K562 (cell line): ENCODE data around the gene C22orf39. TPM values are rescaled to one million over a fixed set of nuclear protein-coding genes. Genes with fewer than 3 reads are reported as not detected.
"Not testable (repeated sequence)": the region's sequence is repeated elsewhere in the genome, so short reads cannot be mapped to it uniquely, and the experiment has no call there.

Source experiments
- ATAC-seq: fragments of 200-7000 bp; cut with Tn5 transposase; 3 replicates; pipeline ENCODE4 v1.9.1; 2020; ENCODE audit warnings: moderate library complexity
- BruUV-seq: library from RNA; stranded (reverse); fragments of 400-500 nt; replicated peaks from 2 replicates; lab custom pipeline; 2021; lab: Mats Ljungman, UMichigan
- CTCF ChIA-PET: fragments of 300-600 bp; formaldehyde crosslinking; extraction: SDS; loops from one replicate; lab custom pipeline; 2021; ENCODE audit warnings: low intra/inter-chr PET ratio; lab: Yijun Ruan, JAX
- POLR2A ChIA-PET: fragments of 300-600, 350-650 bp; sonication (Branson Sonifier 250); formaldehyde crosslinking; extraction: SDS; loops from one replicate; lab custom pipeline; 2021; ENCODE audit warnings: antibody characterized with exemption, inconsistent platforms; lab: Yijun Ruan, JAX
- DNase-seq, 4 experiments: peaks; one replicate each; pipeline versions ENCODE4 v3.0.0 to v3.0.0-alpha.2; 2011 to 2018; ENCODE audit warnings: low spot score in 3 of 4, mixed read lengths in 3 of 4; ENCODE audit errors: extremely low read depth in 1 of 4
- FAIRE-seq: peaks from 2 replicates; lab custom pipeline; 2011; peaks lifted over from hg19 to GRCh38; lab: Jason Lieb, UNC
- H2AFZ ChIP-seq: 2 replicates; pipeline ENCODE4 v1.6.0; 2011; ENCODE audit warnings: low read depth, low read length, control low read depth, inconsistent platforms
- H3K27ac ChIP-seq: fragments of 200-600 bp; 3 replicates; pipeline ENCODE4 v1.8.0; 2011; ENCODE audit warnings: low read depth, mild to moderate bottlenecking, control low read depth, inconsistent platforms, low read length, moderate library complexity, mixed read lengths; ENCODE audit errors: extremely low read depth
- H3K27me3 ChIP-seq, 2 experiments: fragments of 300-600 bp in 1 of 2; 2 replicates in 1 of 2; 3 replicates in 1 of 2; pipeline versions ENCODE4 v1.6.0 to v1.8.0; 2011; ENCODE audit warnings: inconsistent platforms in 2 of 2, low read length in 2 of 2, mild to moderate bottlenecking in 1 of 2, mixed read lengths in 1 of 2, moderate library complexity in 1 of 2; ENCODE audit not compliant: control insufficient read depth in 2 of 2, insufficient read depth in 2 of 2
- H3K36me3 ChIP-seq: fragments of 300-600 bp; 3 replicates; pipeline ENCODE4 v1.8.0; 2011; ENCODE audit warnings: mild to moderate bottlenecking, low read length, inconsistent platforms; ENCODE audit not compliant: control insufficient read depth, insufficient read depth
- H3K4me1 ChIP-seq, 2 experiments: fragments of 200-600 bp in 1 of 2; replicated peaks in 1 of 2; 2 replicates in 1 of 2; 3 replicates in 1 of 2; pipeline versions ENCODE4 v1.5.1 to v1.8.0; 2011; ENCODE audit warnings: inconsistent platforms in 2 of 2, low read length in 2 of 2, mild to moderate bottlenecking in 1 of 2, mixed read lengths in 1 of 2, moderate library complexity in 1 of 2; ENCODE audit not compliant: control insufficient read depth in 2 of 2, insufficient read depth in 2 of 2
- H3K4me2 ChIP-seq: 2 replicates; pipeline ENCODE4 v1.6.1; 2011; ENCODE audit warnings: low read length, control low read depth, inconsistent platforms, mixed read lengths; ENCODE audit not compliant: insufficient read depth
- H3K4me3 ChIP-seq: fragments of 200-600 bp; sonication (generic), shearing (Covaris generic); 2 replicates; pipeline ENCODE4 v1.5.1; 2016; ENCODE audit warnings: control low read depth, inconsistent platforms
- H3K79me2 ChIP-seq: fragments of 200-600 bp; 3 replicates; pipeline ENCODE4 v1.8.0; 2011; ENCODE audit warnings: low read length, inconsistent platforms; ENCODE audit not compliant: control insufficient read depth, insufficient read depth
- H3K9ac ChIP-seq, 2 experiments: 2 replicates each; pipeline versions ENCODE4 v1.6.0 to v1.6.1; 2011; ENCODE audit warnings: low read depth in 2 of 2, low read length in 2 of 2, control low read depth in 1 of 2, inconsistent platforms in 1 of 2, mild to moderate bottlenecking in 1 of 2, mixed read lengths in 1 of 2; ENCODE audit not compliant: insufficient read depth in 1 of 2
- H3K9me1 ChIP-seq: one replicate; pipeline ENCODE4 v1.6.0; 2011; ENCODE audit warnings: inconsistent platforms, mild to moderate bottlenecking, low read length, moderate library complexity; ENCODE audit not compliant: control insufficient read depth, insufficient read depth
- H3K9me3 ChIP-seq: replicated peaks from 2 replicates; pipeline ENCODE4 v1.5.1; 2011; ENCODE audit warnings: low read depth, low read length, inconsistent platforms; ENCODE audit not compliant: control insufficient read depth, insufficient read depth
- H4K20me1 ChIP-seq: replicated peaks from 2 replicates; pipeline ENCODE4 v1.6.1; 2011; ENCODE audit warnings: low read length, inconsistent platforms, mixed read lengths; ENCODE audit not compliant: control insufficient read depth, insufficient read depth
- BCLAF1 ChIP-seq, 2 experiments: fragments of 450-650 bp in 1 of 2; IDR thresholded peaks; 2 replicates each; pipeline ENCODE4 v1.6.1; 2011 to 2017; ENCODE audit warnings: low read depth in 2 of 2, antibody characterized with exemption in 1 of 2, borderline replicate concordance in 1 of 2, low read length in 1 of 2, mild to moderate bottlenecking in 1 of 2, mixed read lengths in 1 of 2; ENCODE audit not compliant: control insufficient read depth in 1 of 2
- HDAC1 ChIP-seq, 2 experiments: fragments of 450-650 bp; IDR thresholded peaks; 2 replicates each; pipeline ENCODE4 v1.6.1; 2016 to 2017; ENCODE audit warnings: inconsistent platforms in 1 of 2, mild to moderate bottlenecking in 1 of 2, moderate library complexity in 1 of 2
- LARP7 ChIP-seq: fragments of 450-650 bp; IDR thresholded peaks from 2 replicates; pipeline ENCODE4 v1.6.1; 2016
- NCOA4 ChIP-seq: fragments of 450-650 bp; IDR thresholded peaks from 2 replicates; pipeline ENCODE4 v1.6.1; 2018; ENCODE audit warnings: mild to moderate bottlenecking; ENCODE audit not compliant: partially characterized antibody
- NFATC3 ChIP-seq: fragments of 450-650 bp; IDR thresholded peaks from 2 replicates; pipeline ENCODE4 v1.6.1; 2017; ENCODE audit warnings: mild to moderate bottlenecking
- POLR2AphosphoS5 ChIP-seq: IDR thresholded peaks from 2 replicates; pipeline ENCODE4 v1.6.1; 2011; ENCODE audit warnings: mild to moderate bottlenecking, low read depth, low read length, moderate library complexity; ENCODE audit not compliant: control insufficient read depth, insufficient read depth
- ZNF586 ChIP-seq: fragments of 450-650 bp; formaldehyde crosslinking; conservative IDR thresholded peaks from 2 replicates; pipeline ENCODE4 v1.4.0; 2020; ENCODE audit warnings: mild to moderate bottlenecking, moderate library complexity
- WGBS: fragments of 100-300 bp; shearing (Covaris generic); methylation state at CpG from one replicate; pipeline ENCODE4 v1.1.6; 2016; ENCODE audit warnings: low coverage, mixed read lengths; ENCODE audit not compliant: insufficient coverage; ENCODE audit errors: missing lambda C conversion rate; 5-methylcytosine and 5-hydroxymethylcytosine counted together
- in situ Hi-C: fragments of 300-500 bp; cut with MboI; formaldehyde crosslinking; loops from 4 replicates; pipeline ENCODE4 v1.15.0; 2018; ENCODE audit warnings: inconsistent platforms, mixed read lengths
- intact Hi-C: fragments of 100-400 bp; cut with micrococcal nuclease; formaldehyde crosslinking; loops from 2 replicates; pipeline ENCODE4 v1.14.2; 2022
- polyA plus RNA-seq, 8 experiments: library from polyadenylated mRNA; depleted of rRNA in 4 of 8; stranded (reverse) in 5 of 8; unstranded in 3 of 8; fragments of >200 nt; fragmentation: Nextera tagmentation in 2 of 8; fragmentation: Illumina TruSeq in 1 of 8; extraction: Ambion mirVana in 2 of 8; extraction: Trizol in 1 of 8; gene quantifications; 2 replicates each; pipeline versions ENCODE4 v1.2.1 to v1.2.3, GENCODE V29; 2011 to 2014; ENCODE audit warnings: inconsistent platforms in 1 of 8, missing spikeins in 1 of 8
- total RNA-seq, 7 experiments: library from RNA; depleted of rRNA in 6 of 7; stranded (reverse); fragments of >200 nt in 6 of 7; fragmentation: Illumina TruSeq in 2 of 7; extraction: Trizol in 2 of 7; gene quantifications; 2 replicates each; pipeline versions ENCODE4 v1.2.1 to v1.2.3, GENCODE V29; 2011 to 2021; ENCODE audit warnings: low replicate concordance in 1 of 7
- TF ChIP-seq, protein P1 (sequence below), 2 experiments: fragments of 450-650 bp; conservative IDR thresholded peaks; 2 replicates each; pipeline ENCODE4 v1.6.1; 2017; ENCODE audit warnings: mild to moderate bottlenecking in 2 of 2, moderate library complexity in 2 of 2
- TF ChIP-seq, protein P2 (sequence below): fragments of 250-450 bp; sonication (Bioruptor Pico); IDR thresholded peaks from 2 replicates; pipeline ENCODE4 v1.8.0; 2021; ENCODE audit warnings: moderate library complexity, mild to moderate bottlenecking, inconsistent platforms
- TF ChIP-seq, protein P3 (sequence below), 2 experiments: fragments of 200-800 bp in 1 of 2; sonication (Bioruptor generic) in 1 of 2; sonication (generic) in 1 of 2; formaldehyde crosslinking in 1 of 2; IDR thresholded peaks in 1 of 2; conservative IDR thresholded peaks in 1 of 2; 2 replicates each; pipeline versions ENCODE4 v1.5.0 to v1.6.1; 2016 to 2020; ENCODE audit warnings: missing compliant biosample characterization in 1 of 2, missing genetic modification characterization in 1 of 2, missing genetic modification reagents in 1 of 2

C22orf39 gene
- total and polyA plus RNA-seq, 9 of the 15 experiments (the other 6 are each of a cell fraction or from before 2014, with no cell fraction given), result 20.4 to 139 (median 66.8) TPM

GRCh38 chr22:19446603-19447329 lies 745 bp downstream of the C22orf39 start (continued):
- TF ChIP-seq, protein P1, sequence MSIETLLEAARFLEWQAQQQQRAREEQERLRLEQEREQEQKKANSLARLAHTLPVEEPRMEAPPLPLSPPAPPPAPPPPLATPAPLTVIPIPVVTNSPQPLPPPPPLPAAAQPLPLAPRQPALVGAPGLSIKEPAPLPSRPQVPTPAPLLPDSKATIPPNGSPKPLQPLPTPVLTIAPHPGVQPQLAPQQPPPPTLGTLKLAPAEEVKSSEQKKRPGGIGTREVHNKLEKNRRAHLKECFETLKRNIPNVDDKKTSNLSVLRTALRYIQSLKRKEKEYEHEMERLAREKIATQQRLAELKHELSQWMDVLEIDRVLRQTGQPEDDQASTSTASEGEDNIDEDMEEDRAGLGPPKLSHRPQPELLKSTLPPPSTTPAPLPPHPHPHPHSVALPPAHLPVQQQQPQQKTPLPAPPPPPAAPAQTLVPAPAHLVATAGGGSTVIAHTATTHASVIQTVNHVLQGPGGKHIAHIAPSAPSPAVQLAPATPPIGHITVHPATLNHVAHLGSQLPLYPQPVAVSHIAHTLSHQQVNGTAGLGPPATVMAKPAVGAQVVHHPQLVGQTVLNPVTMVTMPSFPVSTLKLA (conservative IDR thresholded peaks at IDR 0.05), result no peak
- peak in 1 of 2 experiments; percentile 87; a peak in 1 of 4 replicates for TF ChIP-seq HDAC1 (IDR thresholded peaks at IDR 0.05)
- peak; percentile 92 for TF ChIP-seq LARP7
- TF ChIP-seq ZNF586, result 0 out of 2 replicates have a peak, but pooled peaks have one; percentile 23

DNA sequence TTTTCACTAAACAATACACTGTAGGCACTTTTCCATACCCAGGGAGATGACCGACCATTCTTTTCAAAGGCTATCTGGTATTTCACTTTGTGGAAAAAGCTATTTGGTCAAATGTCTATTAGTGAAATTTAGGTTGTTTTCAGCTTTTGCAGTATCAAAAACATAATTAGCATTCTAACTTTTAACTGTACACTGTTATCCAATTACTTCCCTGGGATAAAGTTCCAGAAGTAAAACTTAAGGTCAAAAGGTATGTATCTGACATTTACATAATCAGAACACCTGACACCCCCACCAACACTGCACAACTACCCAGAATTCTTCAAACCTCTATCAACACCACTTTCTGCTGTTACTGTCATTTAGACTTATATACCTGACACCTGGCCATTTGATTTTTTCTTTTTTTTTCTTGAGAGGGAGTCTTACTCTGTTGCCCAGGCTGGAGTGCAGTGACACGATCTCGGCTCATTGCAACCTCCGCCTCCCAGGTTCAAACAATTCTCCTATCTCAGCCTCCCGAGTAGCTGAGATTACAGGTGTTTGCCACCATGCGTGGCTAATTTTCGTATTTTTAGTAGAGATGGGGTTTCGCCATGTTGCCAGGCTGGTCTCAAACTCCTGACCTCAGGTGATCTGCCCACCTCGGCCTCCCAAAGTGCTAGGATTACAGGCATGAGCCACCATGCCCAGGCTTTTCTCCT lies 2.1 kb downstream of the C22orf39 start:
- intact Hi-C loops, result loop anchor here (10.0 kb wide), 1 partner anchor 179 kb away; no protein-coding TSS in a partner anchor
- Histone ChIP-seq H3K36me3 (peaks cover 83% of the 10 kb centered on the region), H4K20me1 (peaks cover 28% of the 10 kb centered on the region), H3K79me2 (peaks cover 75% of the 10 kb centered on the region), H3K4me1 (peaks cover 27 to 38% of the 10 kb centered on the region in 2 experiments)
- H3K4me2 ChIP-seq, ATAC-seq, CTCF ChIA-PET, BruUV-seq, H3K27me3 ChIP-seq, H3K9me1 ChIP-seq, H3K27ac ChIP-seq, FAIRE-seq, DNase-seq, H2AFZ ChIP-seq, in situ Hi-C loops, H3K4me3 ChIP-seq, H3K9ac ChIP-seq, H3K9me3 ChIP-seq: not testable (repeated sequence)
- POLR2A ChIA-PET, result interaction anchor here (0.6 to 11.7 kb wide), 25 partner anchors 10 to 684 kb away, joined by 3 to 284 read pairs (median 5); partner anchors contain the start of genes CDC45, HIRA, MRPL40 and UFD1
- WGBS, result 87% methylated on average over 9 of the region's 9 CpGs
- 0 out of 2 replicates have a peak, but pooled peaks have one; percentile 19 for TF ChIP-seq NFATC3
- TF ChIP-seq NCOA4, result peak; percentile 33
- peak; percentile 11; the same call in 1 of the 2 replicates for TF ChIP-seq POLR2AphosphoS5
- TF ChIP-seq, protein P2, sequence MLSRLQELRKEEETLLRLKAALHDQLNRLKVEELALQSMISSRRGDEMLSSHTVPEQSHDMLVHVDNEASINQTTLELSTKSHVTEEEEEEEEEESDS, result 0 out of 2 replicates have a peak, but pooled peaks have one; percentile 12
- TF ChIP-seq BCLAF1 (IDR thresholded peaks at IDR 0.05; ENCODE audit: borderline replicate concordance in 1 of 2, control insufficient read depth in 1 of 2, low read depth in 2 of 2, low read length in 1 of 2), result peak in 1 of 2 experiments; percentile 67; a peak in 1 of 4 replicates
- TF ChIP-seq, protein P3, sequence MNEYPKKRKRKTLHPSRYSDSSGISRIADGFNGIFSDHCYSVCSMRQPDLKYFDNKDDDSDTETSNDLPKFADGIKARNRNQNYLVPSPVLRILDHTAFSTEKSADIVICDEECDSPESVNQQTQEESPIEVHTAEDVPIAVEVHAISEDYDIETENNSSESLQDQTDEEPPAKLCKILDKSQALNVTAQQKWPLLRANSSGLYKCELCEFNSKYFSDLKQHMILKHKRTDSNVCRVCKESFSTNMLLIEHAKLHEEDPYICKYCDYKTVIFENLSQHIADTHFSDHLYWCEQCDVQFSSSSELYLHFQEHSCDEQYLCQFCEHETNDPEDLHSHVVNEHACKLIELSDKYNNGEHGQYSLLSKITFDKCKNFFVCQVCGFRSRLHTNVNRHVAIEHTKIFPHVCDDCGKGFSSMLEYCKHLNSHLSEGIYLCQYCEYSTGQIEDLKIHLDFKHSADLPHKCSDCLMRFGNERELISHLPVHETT (CRISPR knock-in tag; conservative IDR thresholded peaks at IDR 0.05 in 1 of 2, IDR thresholded peaks at IDR 0.05 in 1 of 2), result 0 out of 4 replicates have a peak, but pooled peaks of 1 of the 2 experiments have one; percentile 38
